ENCODE results near the gene USO1.

- TF ChIP-seq CTCF (IDR thresholded peaks at IDR 0.05) (no peak), POLR2A (IDR thresholded peaks at IDR 0.05) (no peak)
These were observed 107.6 kb downstream of the USO1 start for GRCh38 chr4:75831856-75832405.

Measured in testis (tissue), 2 donors.